Measurements from ENCODE around the gene SPATA6.

GRCh38 chr1:48285525-48285924 lies 186.5 kb downstream of the SPATA6 start:
- TF ChIP-seq TAF1 (IDR thresholded peaks at IDR 0.05; ENCODE audit: borderline replicate concordance, low read depth, low read length) (no peak), POLR2A (IDR thresholded peaks at IDR 0.05; ENCODE audit: low read depth, low read length) (no peak), POLR2AphosphoS5 (IDR thresholded peaks at IDR 0.05; ENCODE audit: low read depth, low read length) (no peak)
